Measurements from ENCODE around the gene NYNRIN. TPM values are rescaled to one million over a fixed set of nuclear protein-coding genes. Genes with fewer than 3 reads are reported as not detected.

The NYNRIN gene
- total RNA-seq, 1 experiment from 2014 or later: 2.7 TPM

DNA sequence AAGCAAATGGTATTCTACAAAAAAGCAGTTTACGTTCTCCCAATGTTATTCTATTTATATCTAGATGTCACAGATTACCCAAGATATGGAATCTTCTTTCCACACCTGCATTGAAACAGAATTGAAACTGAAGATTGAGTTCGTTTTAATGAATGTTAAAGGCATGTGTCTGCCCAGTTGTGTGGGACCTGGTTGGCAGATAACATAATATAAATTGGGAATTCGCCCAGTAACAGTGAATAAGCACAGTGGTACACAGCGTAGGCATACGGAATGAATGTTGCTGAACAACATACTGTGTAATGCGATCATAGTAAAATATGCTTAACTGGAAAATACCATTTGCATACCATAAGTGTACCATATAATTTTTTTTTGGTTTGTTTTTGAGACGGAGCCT lies 35.2 kb downstream of the NYNRIN start:
- intact Hi-C loops (cut with micrococcal nuclease): no loop called here
- H3K9ac ChIP-seq (ENCODE audit: low read length): no peak overlapping the region
- peaks cover 22% of the 10 kb centered on the region for H3K79me2 ChIP-seq (ENCODE audit: low read length)
- H3K4me1 ChIP-seq (ENCODE audit: insufficient read depth, low read length): peaks cover 42% of the 10 kb centered on the region
- ChIA-PET CTCF (no interaction called here), POLR2A (ENCODE audit: unreplicated experiment) (no interaction called here)
- no peak overlapping the region for H2AFZ ChIP-seq (ENCODE audit: low read length)
- H3K27ac ChIP-seq (ENCODE audit: low read length): no peak overlapping the region
- H3F3A ChIP-seq (ENCODE audit: low read length, unreplicated experiment): no peaks in the 10 kb centered on the region
- no peaks in the 10 kb centered on the region for H3K9me3 ChIP-seq (ENCODE audit: low read length)
- TF ChIP-seq, protein P1, sequence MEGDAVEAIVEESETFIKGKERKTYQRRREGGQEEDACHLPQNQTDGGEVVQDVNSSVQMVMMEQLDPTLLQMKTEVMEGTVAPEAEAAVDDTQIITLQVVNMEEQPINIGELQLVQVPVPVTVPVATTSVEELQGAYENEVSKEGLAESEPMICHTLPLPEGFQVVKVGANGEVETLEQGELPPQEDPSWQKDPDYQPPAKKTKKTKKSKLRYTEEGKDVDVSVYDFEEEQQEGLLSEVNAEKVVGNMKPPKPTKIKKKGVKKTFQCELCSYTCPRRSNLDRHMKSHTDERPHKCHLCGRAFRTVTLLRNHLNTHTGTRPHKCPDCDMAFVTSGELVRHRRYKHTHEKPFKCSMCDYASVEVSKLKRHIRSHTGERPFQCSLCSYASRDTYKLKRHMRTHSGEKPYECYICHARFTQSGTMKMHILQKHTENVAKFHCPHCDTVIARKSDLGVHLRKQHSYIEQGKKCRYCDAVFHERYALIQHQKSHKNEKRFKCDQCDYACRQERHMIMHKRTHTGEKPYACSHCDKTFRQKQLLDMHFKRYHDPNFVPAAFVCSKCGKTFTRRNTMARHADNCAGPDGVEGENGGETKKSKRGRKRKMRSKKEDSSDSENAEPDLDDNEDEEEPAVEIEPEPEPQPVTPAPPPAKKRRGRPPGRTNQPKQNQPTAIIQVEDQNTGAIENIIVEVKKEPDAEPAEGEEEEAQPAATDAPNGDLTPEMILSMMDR (conservative IDR thresholded peaks at IDR 0.05; ENCODE audit: low read depth, low read length): no peak
- TF ChIP-seq EZH2phosphoT487 (IDR thresholded peaks at IDR 0.05; ENCODE audit: borderline replicate concordance, low read length): no peak
- TF ChIP-seq EZH2 (IDR thresholded peaks at IDR 0.05; ENCODE audit: low read length, unreplicated experiment): no peak
- no peak for ATAC-seq
- H3K36me3 ChIP-seq (ENCODE audit: low read depth, low read length): peaks cover 24% of the 10 kb centered on the region
- H3K27me3 ChIP-seq (ENCODE audit: low read length): no peaks in the 10 kb centered on the region
- H3K9me2 ChIP-seq (replicated peaks; ENCODE audit: low read length): no peaks in the 10 kb centered on the region
- H4K20me1 ChIP-seq (ENCODE audit: low read length): no peaks in the 10 kb centered on the region
- BruUV-seq (replicated peaks): no TSS peak
- no peak for DNase-seq
- H3K4me2 ChIP-seq (ENCODE audit: low read length): no peak overlapping the region
- H3K4me3 ChIP-seq (ENCODE audit: low read length): no peak overlapping the region

DNA sequence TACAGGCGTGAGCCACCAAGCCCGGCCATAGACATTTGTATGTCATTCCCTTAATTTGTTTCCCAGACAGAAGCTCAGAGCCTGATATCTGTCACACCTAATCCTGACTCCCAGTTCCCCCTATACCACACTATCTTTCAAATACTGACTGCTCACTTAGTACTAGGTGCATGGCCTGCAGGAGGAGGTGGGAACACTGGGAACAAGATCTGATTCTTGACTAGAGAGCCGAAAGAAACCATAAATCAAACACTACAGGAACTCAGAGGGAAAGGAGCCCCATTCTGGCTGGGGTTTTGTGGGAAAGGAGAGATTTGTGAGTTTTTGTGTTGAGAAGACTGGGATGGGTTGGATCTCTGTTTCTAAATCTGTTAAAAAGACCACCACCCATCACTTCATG lies 35.9 kb downstream of the NYNRIN start:
- Histone ChIP-seq H3K27ac (ENCODE audit: low read length) (no peak overlapping the region), H3K4me2 (ENCODE audit: low read length) (no peak overlapping the region), H4K20me1 (ENCODE audit: low read length) (no peaks in the 10 kb centered on the region), H3K27me3 (ENCODE audit: low read length) (no peaks in the 10 kb centered on the region), H2AFZ (ENCODE audit: low read length) (no peak overlapping the region), H3K79me2 (ENCODE audit: low read length) (peaks cover 22% of the 10 kb centered on the region), H3K4me1 (ENCODE audit: insufficient read depth, low read length) (peaks cover 36% of the 10 kb centered on the region), H3K9me3 (ENCODE audit: low read length) (no peaks in the 10 kb centered on the region), H3K4me3 (ENCODE audit: low read length) (no peak overlapping the region), H3K9ac (ENCODE audit: low read length) (no peak overlapping the region), H3K36me3 (ENCODE audit: low read depth, low read length) (peaks cover 28% of the 10 kb centered on the region), H3K9me2 (replicated peaks; ENCODE audit: low read length) (no peaks in the 10 kb centered on the region), H3F3A (ENCODE audit: low read length, unreplicated experiment) (no peaks in the 10 kb centered on the region)
- ChIA-PET CTCF (no interaction called here), POLR2A (ENCODE audit: unreplicated experiment) (no interaction called here)
- DNase-seq (no peak), ATAC-seq (no peak)
- no TSS peak for BruUV-seq (replicated peaks)
- intact Hi-C loops (cut with micrococcal nuclease): no loop called here
- no peak for TF ChIP-seq EZH2phosphoT487 (IDR thresholded peaks at IDR 0.05; ENCODE audit: borderline replicate concordance, low read length)
- TF ChIP-seq, protein P1 (conservative IDR thresholded peaks at IDR 0.05; ENCODE audit: low read depth, low read length): no peak
- no peak for TF ChIP-seq EZH2 (IDR thresholded peaks at IDR 0.05; ENCODE audit: low read length, unreplicated experiment)

DNA sequence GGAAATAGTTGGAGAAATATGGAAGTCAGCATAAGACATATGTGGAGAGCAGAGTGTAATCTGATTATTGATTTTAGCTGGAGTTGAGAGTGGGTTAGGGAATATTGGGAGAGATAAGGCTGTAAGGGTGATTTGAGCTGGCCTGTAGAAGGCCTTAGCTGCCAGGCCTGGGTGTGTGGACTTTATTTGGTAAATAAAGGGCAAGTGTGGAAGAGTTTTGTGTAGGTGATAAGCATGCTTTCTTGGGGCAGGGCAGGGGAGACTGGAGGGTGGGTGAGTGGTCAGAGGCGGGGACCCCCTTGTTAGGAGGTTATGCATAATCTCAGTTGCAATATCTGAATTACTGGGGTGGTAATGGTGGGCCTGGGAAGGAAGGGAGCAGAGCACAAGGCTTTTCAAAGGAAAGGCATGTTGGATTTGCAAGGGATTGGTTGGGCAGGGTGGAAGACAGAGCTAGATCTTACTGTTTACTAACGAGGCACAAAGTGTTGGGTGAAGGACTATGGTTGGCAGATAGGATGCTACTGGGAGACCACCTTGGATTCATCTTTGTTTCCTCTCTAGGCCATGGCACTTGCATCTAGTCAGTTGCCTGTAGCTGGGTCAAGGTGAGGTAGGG lies 36.5 kb downstream of the NYNRIN start:
- Histone ChIP-seq H3K27me3 (ENCODE audit: low read length) (no peaks in the 10 kb centered on the region), H3F3A (ENCODE audit: low read length, unreplicated experiment) (no peaks in the 10 kb centered on the region), H3K4me1 (ENCODE audit: insufficient read depth, low read length) (peaks cover 36% of the 10 kb centered on the region), H3K4me2 (ENCODE audit: low read length) (no peak overlapping the region), H3K36me3 (ENCODE audit: low read depth, low read length) (peaks cover 28% of the 10 kb centered on the region), H3K27ac (ENCODE audit: low read length) (no peak overlapping the region), H3K9me2 (replicated peaks; ENCODE audit: low read length) (no peaks in the 10 kb centered on the region), H3K9me3 (ENCODE audit: low read length) (no peaks in the 10 kb centered on the region), H4K20me1 (ENCODE audit: low read length) (no peaks in the 10 kb centered on the region), H2AFZ (ENCODE audit: low read length) (no peak overlapping the region), H3K79me2 (ENCODE audit: low read length) (peaks cover 24% of the 10 kb centered on the region), H3K4me3 (ENCODE audit: low read length) (no peak overlapping the region), H3K9ac (ENCODE audit: low read length) (no peak overlapping the region)
- CTCF ChIA-PET: no interaction called here
- TF ChIP-seq, protein P1 (conservative IDR thresholded peaks at IDR 0.05; ENCODE audit: low read depth, low read length): no peak
- no TSS peak for BruUV-seq (replicated peaks)
- no peak for ATAC-seq
- intact Hi-C loops (cut with micrococcal nuclease): no loop called here
- POLR2A ChIA-PET (ENCODE audit: unreplicated experiment): no interaction called here
- no peak for DNase-seq

Data from PC-3 (cell line).